ENCODE data around the gene LHPP.
A peak's percentile ranks its signal among the peaks of the same experiment; 100 is the strongest.

LHPP gene

GRCh38 chr10:124538706-124539105 lies 77.1 kb downstream of the LHPP start:
- H3K27me3 ChIP-seq (ENCODE audit: insufficient read depth, poor library complexity, severe bottlenecking), result no peaks in the 10 kb centered on the region
- H3K27ac ChIP-seq (replicated peaks), result no peak overlapping the region
- no peak overlapping the region for H3K4me3 ChIP-seq (replicated peaks; ENCODE audit: insufficient read depth, low read length)
- TF ChIP-seq, protein P1, sequence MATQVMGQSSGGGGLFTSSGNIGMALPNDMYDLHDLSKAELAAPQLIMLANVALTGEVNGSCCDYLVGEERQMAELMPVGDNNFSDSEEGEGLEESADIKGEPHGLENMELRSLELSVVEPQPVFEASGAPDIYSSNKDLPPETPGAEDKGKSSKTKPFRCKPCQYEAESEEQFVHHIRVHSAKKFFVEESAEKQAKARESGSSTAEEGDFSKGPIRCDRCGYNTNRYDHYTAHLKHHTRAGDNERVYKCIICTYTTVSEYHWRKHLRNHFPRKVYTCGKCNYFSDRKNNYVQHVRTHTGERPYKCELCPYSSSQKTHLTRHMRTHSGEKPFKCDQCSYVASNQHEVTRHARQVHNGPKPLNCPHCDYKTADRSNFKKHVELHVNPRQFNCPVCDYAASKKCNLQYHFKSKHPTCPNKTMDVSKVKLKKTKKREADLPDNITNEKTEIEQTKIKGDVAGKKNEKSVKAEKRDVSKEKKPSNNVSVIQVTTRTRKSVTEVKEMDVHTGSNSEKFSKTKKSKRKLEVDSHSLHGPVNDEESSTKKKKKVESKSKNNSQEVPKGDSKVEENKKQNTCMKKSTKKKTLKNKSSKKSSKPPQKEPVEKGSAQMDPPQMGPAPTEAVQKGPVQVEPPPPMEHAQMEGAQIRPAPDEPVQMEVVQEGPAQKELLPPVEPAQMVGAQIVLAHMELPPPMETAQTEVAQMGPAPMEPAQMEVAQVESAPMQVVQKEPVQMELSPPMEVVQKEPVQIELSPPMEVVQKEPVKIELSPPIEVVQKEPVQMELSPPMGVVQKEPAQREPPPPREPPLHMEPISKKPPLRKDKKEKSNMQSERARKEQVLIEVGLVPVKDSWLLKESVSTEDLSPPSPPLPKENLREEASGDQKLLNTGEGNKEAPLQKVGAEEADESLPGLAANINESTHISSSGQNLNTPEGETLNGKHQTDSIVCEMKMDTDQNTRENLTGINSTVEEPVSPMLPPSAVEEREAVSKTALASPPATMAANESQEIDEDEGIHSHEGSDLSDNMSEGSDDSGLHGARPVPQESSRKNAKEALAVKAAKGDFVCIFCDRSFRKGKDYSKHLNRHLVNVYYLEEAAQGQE (IDR thresholded peaks at IDR 0.05; ENCODE audit: insufficient replicate concordance, low read depth), result no peak
- TF ChIP-seq POLR2AphosphoS5 (IDR thresholded peaks at IDR 0.05; ENCODE audit: low read depth), result no peak
- no peak for TF ChIP-seq GABPA (IDR thresholded peaks at IDR 0.05; ENCODE audit: low read depth)
- TF ChIP-seq SPI1 (IDR thresholded peaks at IDR 0.05; ENCODE audit: borderline replicate concordance, low read depth), result no peak
- no peak for TF ChIP-seq CTCF (IDR thresholded peaks at IDR 0.05; ENCODE audit: insufficient read depth, low read length)
- DNase-seq (ENCODE audit: low read depth in 1 of 2, low spot score in 1 of 2), result no peak

DNA sequence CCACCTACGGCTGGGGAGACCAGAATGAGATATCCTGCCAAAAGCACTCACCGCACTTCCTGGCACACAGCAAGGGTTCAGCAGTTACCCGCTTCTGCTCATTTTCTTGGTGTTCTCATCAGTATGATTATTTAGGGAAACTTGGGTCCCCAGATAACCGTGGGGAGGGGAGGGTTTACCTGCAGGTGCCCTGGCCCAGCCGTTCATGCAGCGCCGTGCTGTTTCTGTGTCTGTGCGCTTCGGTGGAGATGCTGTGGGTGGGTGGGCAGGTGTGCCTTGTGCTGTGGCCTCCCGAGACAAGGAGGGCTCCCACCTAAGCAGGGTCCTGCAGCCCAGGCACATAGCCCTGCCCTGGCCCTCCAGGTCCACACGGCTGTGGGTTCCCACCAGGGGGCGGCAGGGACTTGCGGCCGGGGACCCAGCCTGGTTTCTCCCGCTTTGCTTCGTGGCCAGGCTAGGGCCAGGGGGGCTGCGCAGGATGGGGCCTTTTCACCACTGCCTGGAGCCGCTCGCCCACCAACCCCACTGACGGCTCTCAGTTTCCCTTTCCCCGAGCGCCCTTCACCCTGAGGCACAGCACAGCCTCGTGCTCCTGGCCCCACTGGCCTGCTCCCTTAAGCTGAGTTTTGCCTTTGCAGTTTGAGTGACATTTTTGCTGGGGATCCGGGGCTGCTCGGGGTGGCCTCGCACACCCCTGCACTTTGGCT lies 78.5 kb downstream of the LHPP start:
- no peaks in the 10 kb centered on the region for H3K27me3 ChIP-seq (ENCODE audit: insufficient read depth, poor library complexity, severe bottlenecking)
- no peak overlapping the region for H3K27ac ChIP-seq (replicated peaks)
- peak in 1 of 2 experiments; percentile 57 for DNase-seq (ENCODE audit: low read depth in 1 of 2, low spot score in 1 of 2)

GRCh38 chr10:124541076-124541903 lies 79.7 kb downstream of the LHPP start:
- H3K27ac ChIP-seq (replicated peaks), result no peak overlapping the region
- no peak for DNase-seq (ENCODE audit: low read depth in 1 of 2, low spot score in 1 of 2)
- no peak for TF ChIP-seq SPI1 (IDR thresholded peaks at IDR 0.05; ENCODE audit: borderline replicate concordance, low read depth)
- no peak for TF ChIP-seq POLR2AphosphoS5 (IDR thresholded peaks at IDR 0.05; ENCODE audit: low read depth)
- TF ChIP-seq CTCF (IDR thresholded peaks at IDR 0.05; ENCODE audit: insufficient read depth, low read length), result no peak
- TF ChIP-seq GABPA (IDR thresholded peaks at IDR 0.05; ENCODE audit: low read depth), result no peak
- TF ChIP-seq, protein P1 (IDR thresholded peaks at IDR 0.05; ENCODE audit: insufficient replicate concordance, low read depth), result no peak
- no peak overlapping the region for H3K4me3 ChIP-seq (replicated peaks; ENCODE audit: insufficient read depth, low read length)
- H3K27me3 ChIP-seq (ENCODE audit: insufficient read depth, poor library complexity, severe bottlenecking), result no peaks in the 10 kb centered on the region

More for the DNA sequence above, 78.5 kb downstream of the LHPP start:
- H3K4me3 ChIP-seq (replicated peaks; ENCODE audit: insufficient read depth, low read length), result no peak overlapping the region
- TF ChIP-seq POLR2AphosphoS5 (IDR thresholded peaks at IDR 0.05; ENCODE audit: low read depth) (no peak), CTCF (IDR thresholded peaks at IDR 0.05; ENCODE audit: insufficient read depth, low read length) (peak; percentile 34)
